ENCODE data around the gene SCAF4. TPM values are rescaled to one million over a fixed set of nuclear protein-coding genes. Genes with fewer than 3 reads are reported as not detected.

SCAF4 gene
- total and polyA plus RNA-seq, 2 donors (not counting 3 experiments of a cell fraction or from before 2014, with no cell fraction given): 12.2 to 41.2 TPM

GRCh38 chr21:31753949-31754707, 22.2 kb upstream of the SCAF4 start:
- dilution Hi-C loops (cut with MboI; ENCODE audit: extremely low pct_ligation_motif_present, low sequenced_read_pairs): no loop called here
- no peaks in the 10 kb centered on the region for H3K9me3 ChIP-seq (replicated peaks; ENCODE audit: control insufficient read depth, insufficient read depth, low read length)
- FAIRE-seq (no peak), DNase-seq (ENCODE audit: low read depth, low spot score) (no peak)
- no peaks in the 10 kb centered on the region for H3K4me1 ChIP-seq (ENCODE audit: control insufficient read depth, extremely low read depth, insufficient read depth, low read length)
- intact Hi-C loops (cut with micrococcal nuclease): no loop called here
- no peak overlapping the region for H2AFZ ChIP-seq (ENCODE audit: low read depth, low read length)
- no peak overlapping the region for H3K4me3 ChIP-seq (replicated peaks in 1 of 3; ENCODE audit: insufficient read depth in 1 of 3, low read depth in 1 of 3, low read length in 3 of 3)
- H3K79me2 ChIP-seq (ENCODE audit: control insufficient read depth, insufficient read depth, low read length): no peaks in the 10 kb centered on the region
- H3K27me3 ChIP-seq (ENCODE audit: control insufficient read depth in 2 of 2, insufficient read depth in 2 of 2, low read length in 2 of 2): peaks cover 0 to 3% of the 10 kb centered on the region in 2 experiments
- BruUV-seq (replicated peaks): no TSS peak
- no peak overlapping the region for H3K9ac ChIP-seq (replicated peaks; ENCODE audit: extremely low read depth, insufficient read depth, low read length)
- no peak overlapping the region for H3K27ac ChIP-seq (ENCODE audit: insufficient read depth, low read depth, low read length)
- H4K20me1 ChIP-seq (replicated peaks; ENCODE audit: control insufficient read depth, extremely low read depth, insufficient read depth, low read length): no peaks in the 10 kb centered on the region
- ChIA-PET POLR2A (no interaction called here), CTCF (no interaction called here)
- H3K4me2 ChIP-seq (ENCODE audit: insufficient read depth, low read length): no peak overlapping the region
- no peaks in the 10 kb centered on the region for H3K9me1 ChIP-seq (replicated peaks; ENCODE audit: control insufficient read depth, extremely low read depth, insufficient read depth, low read length)
- no peak for TF ChIP-seq POLR2A (IDR thresholded peaks at IDR 0.05; ENCODE audit: low read depth, low read length)
- no peak for TF ChIP-seq MAX (IDR thresholded peaks at IDR 0.05; ENCODE audit: insufficient read depth, insufficient read length)
- no peak for TF ChIP-seq GATA2 (IDR thresholded peaks at IDR 0.05; ENCODE audit: insufficient read depth, insufficient read length, low read depth, low read length)
- no peak for TF ChIP-seq FOS (IDR thresholded peaks at IDR 0.05; ENCODE audit: borderline replicate concordance, insufficient read depth, low read length)
- TF ChIP-seq MYC (IDR thresholded peaks at IDR 0.05; ENCODE audit: low read depth, low read length): no peak
- TF ChIP-seq POLR2AphosphoS5 (IDR thresholded peaks at IDR 0.05; ENCODE audit: insufficient read depth, low read depth, low read length): no peak
- TF ChIP-seq JUN (IDR thresholded peaks at IDR 0.05; ENCODE audit: borderline replicate concordance, insufficient read depth, insufficient read length, low read depth): no peak
- TF ChIP-seq EZH2 (IDR thresholded peaks at IDR 0.05; ENCODE audit: borderline replicate concordance, low read depth, low read length, severe bottlenecking): no peak
- H3K36me3 ChIP-seq (ENCODE audit: control insufficient read depth in 2 of 2, extremely low read depth in 1 of 2, insufficient read depth in 2 of 2, low read length in 2 of 2): no peaks in the 10 kb centered on the region

Measured in endothelial cell of umbilical vein (primary cell).